Measurements from ENCODE around the gene PRDM5. TPM values are rescaled to one million over a fixed set of nuclear protein-coding genes. Genes with fewer than 3 reads are reported as not detected.

Gene PRDM5
- total RNA-seq, 1 donor from 2014 or later, result 12.2 TPM

- peaks cover 34% of the 10 kb centered on the region for H3K36me3 ChIP-seq
These were observed 113.0 kb downstream of the PRDM5 start for GRCh38 chr4:120809518-120809917.

GRCh38 chr4:120808475-120809141 is 113.9 kb downstream of the PRDM5 start:
- no peak overlapping the region for H3K27ac ChIP-seq (replicated peaks)
- no peaks in the 10 kb centered on the region for H3K4me1 ChIP-seq
- peaks cover 28% of the 10 kb centered on the region for H3K9me3 ChIP-seq (replicated peaks)
- H3K27me3 ChIP-seq (ENCODE audit: low read depth), result no peaks in the 10 kb centered on the region
- intact Hi-C loops (cut with micrococcal nuclease), result no loop called here
- peaks cover 34% of the 10 kb centered on the region for H3K36me3 ChIP-seq
- no peak overlapping the region for H3K4me3 ChIP-seq
- TF ChIP-seq CTCF (IDR thresholded peaks at IDR 0.05; ENCODE audit: borderline replicate concordance), result no peak
- DNase-seq, result no peak

More at GRCh38 chr4:120809518-120809917, 113.0 kb downstream of the PRDM5 start:
- peaks cover 28% of the 10 kb centered on the region for H3K9me3 ChIP-seq (replicated peaks)
- H3K27me3 ChIP-seq (ENCODE audit: low read depth), result no peaks in the 10 kb centered on the region
- DNase-seq, result no peak
- no peaks in the 10 kb centered on the region for H3K4me1 ChIP-seq
- H3K27ac ChIP-seq (replicated peaks), result no peak overlapping the region
- intact Hi-C loops (cut with micrococcal nuclease), result no loop called here
- H3K4me3 ChIP-seq, result no peak overlapping the region
- no peak for TF ChIP-seq CTCF (IDR thresholded peaks at IDR 0.05; ENCODE audit: borderline replicate concordance)

- Histone ChIP-seq H3K4me1 (peaks cover 9% of the 10 kb centered on the region), H3K4me3 (no peak overlapping the region), H3K9me3 (replicated peaks) (peaks cover 3% of the 10 kb centered on the region), H3K27ac (replicated peaks) (peak overlapping the region; percentile 60), H3K27me3 (ENCODE audit: low read depth) (no peaks in the 10 kb centered on the region), H3K36me3 (peaks cover 2% of the 10 kb centered on the region)
- no peak for TF ChIP-seq CTCF (IDR thresholded peaks at IDR 0.05; ENCODE audit: borderline replicate concordance)
- DNase-seq, result peak; percentile 40
- intact Hi-C loops (cut with micrococcal nuclease), result no loop called here
These were observed 121.3 kb downstream of the PRDM5 start for GRCh38 chr4:120801137-120801758.

GRCh38 chr4:120798570-120798969 is 124.0 kb downstream of the PRDM5 start:
- H3K27me3 ChIP-seq (ENCODE audit: low read depth), result no peaks in the 10 kb centered on the region
- no peak for DNase-seq
- TF ChIP-seq CTCF (IDR thresholded peaks at IDR 0.05; ENCODE audit: borderline replicate concordance), result no peak
- peaks cover 9% of the 10 kb centered on the region for H3K4me1 ChIP-seq
- no peaks in the 10 kb centered on the region for H3K9me3 ChIP-seq (replicated peaks)
- intact Hi-C loops (cut with micrococcal nuclease), result no loop called here
- no peak overlapping the region for H3K27ac ChIP-seq (replicated peaks)
- H3K36me3 ChIP-seq, result no peaks in the 10 kb centered on the region
- H3K4me3 ChIP-seq, result no peak overlapping the region

- Histone ChIP-seq H3K4me1 (peaks cover 5% of the 10 kb centered on the region), H3K36me3 (no peaks in the 10 kb centered on the region), H3K27ac (replicated peaks) (no peak overlapping the region), H3K9me3 (replicated peaks) (no peaks in the 10 kb centered on the region), H3K27me3 (ENCODE audit: low read depth) (no peaks in the 10 kb centered on the region), H3K4me3 (no peak overlapping the region)
- DNase-seq, result no peak
- no peak for TF ChIP-seq CTCF (IDR thresholded peaks at IDR 0.05; ENCODE audit: borderline replicate concordance)
- intact Hi-C loops (cut with micrococcal nuclease), result no loop called here
These were observed 126.3 kb downstream of the PRDM5 start for GRCh38 chr4:120796271-120796670.

Measured in left ventricle myocardium inferior (tissue), 1 donor.